SHP77 (cell line): ENCODE data around the gene MPP2.

Source experiments
- DNase-seq, 2 experiments: peaks; one replicate each; lab custom pipeline; 2025; lab: John Stamatoyannopoulos, UW

The MPP2 gene, protein sequence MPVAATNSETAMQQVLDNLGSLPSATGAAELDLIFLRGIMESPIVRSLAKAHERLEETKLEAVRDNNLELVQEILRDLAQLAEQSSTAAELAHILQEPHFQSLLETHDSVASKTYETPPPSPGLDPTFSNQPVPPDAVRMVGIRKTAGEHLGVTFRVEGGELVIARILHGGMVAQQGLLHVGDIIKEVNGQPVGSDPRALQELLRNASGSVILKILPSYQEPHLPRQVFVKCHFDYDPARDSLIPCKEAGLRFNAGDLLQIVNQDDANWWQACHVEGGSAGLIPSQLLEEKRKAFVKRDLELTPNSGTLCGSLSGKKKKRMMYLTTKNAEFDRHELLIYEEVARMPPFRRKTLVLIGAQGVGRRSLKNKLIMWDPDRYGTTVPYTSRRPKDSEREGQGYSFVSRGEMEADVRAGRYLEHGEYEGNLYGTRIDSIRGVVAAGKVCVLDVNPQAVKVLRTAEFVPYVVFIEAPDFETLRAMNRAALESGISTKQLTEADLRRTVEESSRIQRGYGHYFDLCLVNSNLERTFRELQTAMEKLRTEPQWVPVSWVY

DNA sequence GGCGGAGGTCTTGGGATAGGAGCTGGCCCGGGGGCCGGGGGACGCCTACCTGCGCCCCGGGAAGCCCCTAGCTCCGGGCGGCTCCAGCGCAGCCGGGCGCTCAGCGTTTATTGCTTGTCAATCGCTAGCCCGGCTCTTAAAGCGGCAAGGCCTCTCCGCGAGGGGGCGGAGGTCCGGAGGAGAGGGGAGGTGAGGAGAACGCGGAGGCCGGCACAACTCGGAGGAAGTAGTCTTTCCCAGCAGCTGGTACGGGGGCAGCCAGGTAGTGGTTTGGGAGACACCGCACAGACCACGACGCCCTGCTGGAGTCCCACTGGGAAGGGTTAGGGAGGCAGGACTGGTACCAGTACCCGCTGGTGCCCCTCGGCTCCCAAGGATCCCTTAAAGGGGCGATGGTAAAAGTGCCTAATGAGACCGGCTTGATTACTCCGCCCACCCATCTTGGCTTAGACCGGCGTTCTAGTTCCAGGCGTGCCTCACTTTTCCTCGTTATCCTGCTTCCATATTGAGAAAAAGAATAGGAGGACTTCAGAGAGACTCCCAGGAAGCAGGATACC is at the start of gene MPP2:
Gene MPP2, minus strand, starts transcription at position 112 of the 557 bp plus-strand sequence. CDS start 3,076 bp downstream, outside the sequence.
- DNase-seq: peak; percentile 88 to 90

DNA sequence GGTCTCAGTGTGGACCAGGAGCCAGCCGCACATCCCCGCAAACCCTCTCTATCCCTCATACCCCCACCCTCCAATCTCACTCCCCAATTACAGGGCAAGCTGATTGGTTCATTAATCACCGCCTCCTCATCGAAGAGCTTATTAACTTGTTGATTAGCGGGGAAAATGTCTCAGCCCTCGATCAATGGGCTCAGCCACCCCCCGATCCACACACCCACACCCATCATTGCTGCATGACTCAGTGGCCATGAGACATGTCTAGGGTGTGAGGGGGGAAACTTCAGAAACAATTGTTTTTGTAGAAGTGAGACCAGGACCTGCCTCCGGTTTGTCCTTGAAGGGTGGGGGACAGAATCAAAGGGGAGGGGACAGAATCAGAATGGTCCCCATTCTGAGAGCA is 48.9 kb upstream of the MPP2 start:
- no peak for DNase-seq

DNA sequence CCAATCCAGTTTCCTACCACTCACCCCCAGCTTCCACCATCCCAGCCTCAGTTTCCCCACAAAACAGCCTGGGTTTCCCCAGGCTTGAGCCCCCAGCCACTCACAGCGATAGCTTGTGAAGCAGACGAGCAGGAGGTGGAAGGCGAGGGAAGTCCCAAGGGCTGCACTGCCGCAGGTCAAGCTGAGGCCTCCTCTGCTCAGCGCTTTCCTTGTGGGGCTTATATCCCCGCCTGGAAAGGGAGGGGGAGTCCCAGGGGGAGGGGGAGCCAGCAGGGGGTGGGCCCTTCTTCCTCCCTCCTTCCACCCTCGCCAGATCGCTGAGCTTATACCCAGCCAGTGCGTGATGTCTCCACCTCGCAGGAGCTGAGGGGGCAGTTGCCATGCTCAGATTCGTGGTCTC is 46.4 kb upstream of the MPP2 start, which contains the start of gene PYY:
Gene PYY, minus strand, starts transcription at position 195 of the 400 bp plus-strand sequence. CDS start 457 bp downstream, outside the sequence.
- DNase-seq: no peak

DNA sequence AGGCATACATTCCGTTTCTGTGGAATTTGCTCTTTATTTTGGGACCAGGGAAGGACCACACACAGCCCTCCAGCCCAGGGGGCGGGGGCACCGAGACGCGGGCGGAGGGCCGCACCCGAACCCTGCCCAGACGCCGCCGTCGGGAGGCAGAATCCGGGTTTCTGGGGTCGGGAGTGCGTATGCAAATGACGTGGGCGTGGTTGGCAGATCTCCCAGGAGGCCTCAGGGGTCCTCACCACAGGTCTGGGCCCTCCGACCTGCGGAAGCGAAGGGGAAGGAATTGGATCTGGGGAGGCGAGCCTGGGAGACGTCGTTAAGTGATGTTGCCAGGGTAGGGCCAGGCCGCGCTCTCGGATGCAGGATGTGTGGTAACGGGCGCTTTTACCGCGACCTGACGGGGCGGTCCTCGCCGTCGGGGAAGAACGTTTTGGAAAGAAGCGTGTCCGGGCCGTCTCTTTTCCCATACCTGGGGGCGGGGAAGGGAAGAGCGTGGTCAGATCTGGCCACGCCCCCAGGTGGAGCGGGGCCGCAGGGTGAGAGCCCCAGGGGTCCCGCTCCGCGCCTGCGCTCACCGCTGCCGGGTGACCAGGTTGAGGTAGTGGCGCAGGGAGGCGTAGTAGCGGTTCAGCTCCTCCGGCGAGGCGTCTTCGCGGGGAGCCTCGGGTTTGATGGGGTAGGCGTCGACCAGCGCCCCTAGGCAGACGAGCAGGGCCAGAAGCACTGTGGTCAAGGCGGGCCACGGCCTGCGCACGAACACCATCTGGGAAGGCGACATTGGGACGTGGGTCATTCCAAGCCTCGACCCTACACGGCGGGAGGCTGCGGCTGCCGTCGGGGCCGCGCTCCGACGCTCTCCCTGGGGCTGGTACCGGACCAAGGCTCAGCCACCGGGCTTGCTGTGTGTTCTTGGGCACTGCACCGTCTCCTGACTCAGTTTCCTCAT is 45.7 kb upstream of the MPP2 start:
- DNase-seq: no peak

DNA sequence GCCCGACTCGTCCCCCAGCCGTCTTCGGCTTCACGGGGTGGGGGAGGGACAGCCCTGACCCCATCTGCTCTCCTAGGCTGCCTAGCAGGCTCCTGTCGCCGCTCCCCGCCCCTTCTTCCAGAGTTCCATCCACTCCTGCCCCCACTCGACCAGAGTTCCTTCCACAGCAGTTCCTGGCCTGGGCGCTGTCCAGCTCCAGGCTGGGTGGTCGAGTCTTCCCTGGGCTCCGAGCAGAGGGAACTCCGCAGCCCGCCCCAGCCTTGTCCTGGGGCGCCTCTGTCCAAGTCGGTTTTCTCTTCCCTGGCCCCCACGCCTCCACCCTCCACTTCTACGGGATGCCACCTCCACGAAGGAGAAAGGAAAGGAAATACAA is 45.0 kb upstream of the MPP2 start:
- no peak for DNase-seq

DNA sequence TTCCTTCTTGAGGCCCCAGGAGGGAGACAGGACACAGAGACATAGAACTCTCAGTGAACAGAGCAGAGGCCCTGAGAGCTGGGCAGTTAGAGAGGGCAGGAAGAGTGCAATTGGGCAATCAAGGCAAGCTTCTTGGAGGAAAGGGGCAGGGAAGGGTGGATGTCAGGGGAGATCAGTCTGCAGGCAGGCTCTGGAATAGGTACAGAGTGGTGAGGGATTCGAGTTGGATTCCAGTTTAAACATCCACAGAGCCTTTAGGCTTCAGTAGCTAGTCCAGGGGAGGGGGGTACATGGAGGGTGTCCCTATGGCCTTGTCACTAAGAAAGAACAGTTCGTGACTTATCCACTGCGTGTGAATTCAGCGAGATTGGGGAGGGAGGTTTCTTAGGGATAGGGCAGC is 44.4 kb upstream of the MPP2 start:
- no peak for DNase-seq

DNA sequence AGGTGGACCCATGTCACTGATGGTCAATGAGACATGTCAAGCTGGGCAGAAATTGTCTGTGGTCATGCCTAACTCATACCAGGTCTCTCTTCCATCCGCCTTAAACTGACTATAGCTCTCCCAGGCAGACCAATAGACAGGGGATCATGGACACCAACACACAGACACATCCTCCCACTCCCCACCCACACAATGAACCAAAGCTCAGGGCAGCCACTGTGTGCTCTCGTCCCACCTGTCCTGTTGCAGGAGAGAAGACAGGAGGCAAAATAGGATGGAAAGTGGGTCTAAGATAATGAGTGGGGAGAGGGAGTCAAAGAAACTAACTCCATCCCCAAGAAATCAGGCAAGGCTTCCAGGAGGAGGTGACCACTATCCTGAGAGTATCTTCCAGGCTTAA is 43.2 kb upstream of the MPP2 start:
- no peak for DNase-seq

DNA sequence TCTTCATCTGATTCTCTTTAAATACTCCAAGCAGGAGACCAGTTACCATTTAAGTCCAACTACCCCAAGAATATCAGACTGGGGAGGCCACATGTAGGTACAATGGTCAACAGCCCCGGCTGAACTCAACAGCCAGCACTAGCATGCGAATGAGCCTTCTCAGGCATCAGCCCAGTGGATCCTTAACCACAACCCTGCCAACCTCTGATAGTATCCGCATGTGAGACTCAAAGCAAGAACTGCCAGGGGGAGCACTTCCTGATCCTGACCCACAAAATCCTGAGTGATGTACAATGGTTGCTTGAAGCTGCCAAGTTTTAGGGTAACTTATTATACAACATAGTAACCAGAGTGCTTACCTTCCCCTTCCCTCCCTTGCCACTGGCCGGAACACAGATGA is 42.4 kb upstream of the MPP2 start:
- no peak for DNase-seq

DNA sequence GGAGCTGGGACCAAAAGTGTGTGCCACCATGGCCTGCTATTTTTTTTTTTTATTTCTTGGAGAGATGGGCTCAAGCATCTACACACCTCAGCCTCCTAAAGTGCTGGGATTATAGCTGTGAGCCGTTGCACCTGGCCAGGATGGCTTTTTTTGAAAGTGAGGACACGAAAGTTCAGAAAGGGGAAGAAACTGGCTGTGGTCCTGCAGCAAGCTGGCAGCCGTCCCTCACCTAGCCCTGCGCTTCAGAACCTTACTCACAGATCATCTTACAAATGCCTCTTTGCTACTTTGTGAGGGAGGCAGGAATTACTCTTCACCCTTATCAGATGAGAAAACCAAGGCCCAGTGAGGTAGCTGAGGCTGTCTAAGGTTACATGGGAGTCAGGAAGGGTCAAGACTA is 39.4 kb upstream of the MPP2 start:
- no peak for DNase-seq

DNA sequence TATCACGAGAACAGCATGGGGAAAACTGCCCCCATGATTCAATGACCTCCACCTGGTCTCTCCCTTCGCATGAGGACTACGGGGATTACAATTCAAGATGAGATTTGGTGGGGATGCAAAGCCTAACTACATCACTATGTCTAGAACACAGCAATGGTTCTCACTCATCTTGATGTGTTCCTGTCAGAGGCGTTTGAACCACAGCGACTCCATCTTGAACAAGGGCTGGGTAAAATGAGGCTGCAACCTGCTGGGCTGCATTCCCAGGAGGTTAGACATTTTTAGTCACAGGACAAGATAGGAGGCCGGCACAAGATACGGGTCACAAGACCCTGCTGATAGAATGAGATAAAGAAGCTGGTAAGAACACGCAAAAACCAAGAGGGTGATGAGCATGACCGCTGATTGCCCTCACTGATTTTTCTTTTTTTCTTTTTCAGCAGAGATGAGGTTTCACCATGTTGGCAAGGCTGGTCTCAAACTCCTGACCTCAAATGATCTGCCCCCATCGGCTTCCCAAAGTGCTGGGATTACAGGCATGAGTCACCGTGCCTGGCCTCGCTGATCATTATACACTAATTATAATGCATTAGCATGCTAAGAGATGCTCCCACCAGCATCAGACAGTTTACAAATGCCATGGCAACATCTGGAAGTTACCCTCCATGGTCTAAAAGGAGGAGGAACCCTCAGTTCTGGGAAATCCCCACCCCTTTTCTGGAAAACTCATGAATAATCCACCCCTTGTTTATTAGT is 37.9 kb upstream of the MPP2 start:
- DNase-seq: no peak

DNA sequence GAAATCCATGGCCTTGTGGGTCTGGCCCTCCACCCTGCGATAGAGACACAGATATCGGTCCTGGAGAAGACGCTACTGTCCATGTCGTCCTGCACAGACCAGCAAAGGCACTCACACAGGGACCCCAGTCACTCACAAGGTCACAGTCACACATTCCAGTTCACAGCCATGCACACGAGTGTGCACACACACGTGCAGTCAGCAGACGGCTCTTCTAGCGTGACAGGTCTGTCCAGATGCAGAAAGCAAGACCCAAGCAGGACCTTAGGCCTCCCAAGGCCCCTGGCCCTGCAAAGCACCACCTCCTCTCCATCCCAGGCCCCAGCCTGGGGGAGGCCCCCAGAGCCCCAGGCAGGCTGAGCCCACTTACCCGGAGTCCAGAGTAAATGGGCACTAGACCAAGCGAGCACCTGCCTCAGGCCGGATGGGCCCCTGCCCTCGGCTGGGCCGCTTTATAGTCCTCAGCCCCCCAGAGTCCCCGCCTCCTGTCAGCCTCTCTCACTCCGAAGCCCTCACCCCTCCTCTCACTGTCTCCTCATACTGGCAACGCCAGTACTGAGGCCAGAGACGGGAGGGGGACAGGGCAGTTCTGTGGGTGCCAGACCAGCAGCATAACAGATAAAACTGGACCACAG is 34.8 kb upstream of the MPP2 start, which contains the start of gene PPY:
Gene PPY, minus strand, starts transcription at position 426 of the 635 bp plus-strand sequence. CDS start 822 bp downstream, outside the sequence.
- DNase-seq: no peak

DNA sequence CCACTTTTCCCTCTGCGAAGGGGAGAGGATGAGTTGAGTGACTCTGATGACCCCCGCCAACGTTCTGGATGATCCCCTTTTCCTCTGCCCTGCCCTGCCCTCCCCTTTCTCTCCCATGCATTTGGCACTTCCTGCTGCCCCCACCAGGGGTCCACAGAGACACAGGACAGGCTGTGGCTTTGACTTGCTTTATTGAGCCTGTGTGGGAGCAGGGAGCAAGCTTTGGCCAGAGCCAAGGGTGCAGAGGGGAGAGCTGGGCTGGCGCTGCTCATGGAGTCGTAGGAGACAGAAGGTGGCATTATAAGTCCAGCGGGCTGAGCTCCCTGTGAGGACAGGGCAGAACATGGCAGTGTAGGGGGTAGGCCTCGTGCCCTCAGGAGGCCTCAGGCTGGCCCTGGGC is 33.3 kb upstream of the MPP2 start:
- peak; percentile 53 to 59 for DNase-seq

DNA sequence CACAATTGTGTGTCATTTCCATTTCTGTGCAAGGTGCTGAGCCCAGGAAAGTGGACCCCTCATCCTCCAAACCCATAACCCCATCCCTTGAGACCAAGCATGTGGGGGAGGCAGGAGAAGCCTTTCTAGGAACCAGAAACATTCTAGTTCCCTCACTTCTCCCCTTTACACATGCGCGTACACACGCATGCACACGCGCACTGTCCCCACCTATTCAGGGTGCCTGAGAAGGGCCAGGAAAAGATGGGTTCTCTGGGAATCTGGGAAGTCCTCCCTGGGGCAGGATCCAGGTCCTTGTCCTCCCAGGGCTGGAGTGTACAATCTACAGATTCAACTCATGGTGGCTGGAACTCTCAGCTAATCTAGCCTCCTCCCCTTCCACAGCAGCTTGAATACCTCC is 32.5 kb upstream of the MPP2 start:
- no peak for DNase-seq

DNA sequence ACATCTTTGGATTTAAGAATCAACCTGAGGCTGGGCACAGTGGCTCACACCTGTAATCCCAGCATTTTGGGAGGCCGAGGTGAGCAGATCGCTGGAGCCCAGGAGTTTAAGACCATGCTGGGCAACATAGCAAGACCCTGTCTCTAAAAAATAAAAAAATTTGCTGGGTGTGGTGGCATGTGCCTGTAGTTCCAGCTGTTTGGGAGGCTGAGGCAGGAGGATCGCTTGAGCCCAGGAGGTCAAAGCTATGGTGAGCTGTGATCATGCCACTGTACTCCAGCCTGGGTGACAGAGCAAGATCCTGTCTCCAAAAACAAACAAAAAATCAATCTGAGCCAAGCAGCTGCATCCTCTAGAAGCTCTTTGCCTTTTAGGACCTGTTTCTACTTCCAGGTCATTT is 32.1 kb upstream of the MPP2 start:
- peak in 1 of 2 experiments; percentile 3 for DNase-seq

DNA sequence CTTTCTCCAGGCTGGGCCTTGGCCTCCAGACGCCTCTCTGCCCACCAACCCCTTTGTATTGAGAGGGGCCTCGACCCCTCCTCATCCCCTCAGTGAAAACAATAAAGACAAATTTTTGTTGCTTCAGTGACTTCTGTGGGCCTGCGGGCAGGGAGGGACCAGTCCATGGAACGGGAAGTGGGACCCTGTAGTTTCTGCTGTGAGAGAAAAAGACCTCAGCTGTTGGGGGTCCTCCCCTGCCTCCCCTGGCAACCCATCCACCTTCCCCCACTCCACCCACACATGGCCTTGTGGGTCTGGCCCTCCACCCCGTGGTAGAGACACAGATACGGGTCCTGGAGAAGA is 31.5 kb upstream of the MPP2 start:
- DNase-seq: no peak

DNA sequence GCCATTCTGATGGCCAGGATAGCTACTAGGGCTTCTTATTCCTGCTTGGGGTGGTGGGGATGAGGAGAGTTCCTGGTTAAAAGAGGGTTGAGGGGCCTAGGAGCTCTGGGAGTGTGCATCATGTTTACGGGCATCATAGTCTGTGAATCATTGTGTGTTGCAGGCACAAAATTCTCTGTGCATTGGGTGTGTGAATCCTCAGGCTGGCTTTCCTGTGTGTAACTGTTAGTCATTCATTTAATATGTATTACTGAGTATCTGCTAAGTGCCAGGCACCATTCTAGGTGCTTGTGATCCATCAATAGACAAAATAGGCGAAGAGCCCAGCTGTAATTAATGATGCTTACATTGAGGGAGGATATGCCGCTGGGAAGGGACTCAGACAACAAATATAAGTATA is 29.1 kb upstream of the MPP2 start:
- DNase-seq: no peak

DNA sequence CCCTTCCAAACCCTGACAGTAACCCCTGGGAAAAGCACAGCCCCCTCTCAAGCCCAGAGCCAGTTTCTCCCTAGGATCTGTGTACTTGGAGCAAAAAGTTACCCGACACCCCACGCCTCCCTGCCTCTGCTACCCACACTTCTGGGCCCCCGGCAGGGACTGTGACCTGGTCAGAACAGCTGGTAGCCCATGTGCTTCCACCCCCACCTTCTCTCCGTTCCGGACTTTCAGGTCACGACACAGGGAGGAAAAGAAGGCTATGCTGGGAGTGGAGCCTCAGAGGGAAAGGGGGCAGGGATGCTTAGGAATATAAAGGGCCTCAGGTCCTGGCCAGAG is 28.6 kb upstream of the MPP2 start:
- DNase-seq: no peak

DNA sequence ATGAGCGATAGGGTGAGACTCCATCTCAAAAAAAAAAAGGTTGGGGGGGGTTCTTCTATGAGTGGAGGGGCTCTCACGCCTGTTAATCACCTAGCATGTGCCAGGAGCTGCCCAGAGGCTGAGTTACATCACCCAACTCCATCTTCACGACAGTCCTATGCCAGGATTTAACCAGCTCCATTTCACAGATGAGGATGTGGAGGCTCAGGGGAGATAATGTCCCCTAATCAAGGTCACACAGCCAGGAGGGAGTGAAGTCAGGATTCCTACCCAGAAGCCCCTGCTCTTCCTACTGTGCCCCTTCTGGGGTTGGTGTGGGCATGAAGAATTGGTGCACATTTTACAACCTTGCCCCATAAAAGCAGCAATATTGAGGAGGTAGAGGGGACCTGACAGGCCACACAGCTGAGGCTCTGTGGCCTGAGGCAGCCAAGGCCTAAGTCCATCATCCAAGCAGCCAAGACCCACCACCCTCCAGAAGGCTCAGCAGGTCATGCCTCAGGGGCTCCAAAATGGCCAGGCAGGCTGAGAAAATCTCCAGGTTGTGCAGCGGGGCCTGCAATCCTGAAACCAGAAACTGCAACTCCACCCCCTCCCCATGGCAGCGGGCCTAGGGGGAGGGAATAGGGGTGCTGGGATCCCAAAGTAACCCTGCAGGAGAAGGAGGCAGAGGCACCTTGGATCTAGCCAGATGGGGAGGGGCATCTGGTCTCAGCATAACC is 28.0 kb upstream of the MPP2 start:
- no peak for DNase-seq

DNA sequence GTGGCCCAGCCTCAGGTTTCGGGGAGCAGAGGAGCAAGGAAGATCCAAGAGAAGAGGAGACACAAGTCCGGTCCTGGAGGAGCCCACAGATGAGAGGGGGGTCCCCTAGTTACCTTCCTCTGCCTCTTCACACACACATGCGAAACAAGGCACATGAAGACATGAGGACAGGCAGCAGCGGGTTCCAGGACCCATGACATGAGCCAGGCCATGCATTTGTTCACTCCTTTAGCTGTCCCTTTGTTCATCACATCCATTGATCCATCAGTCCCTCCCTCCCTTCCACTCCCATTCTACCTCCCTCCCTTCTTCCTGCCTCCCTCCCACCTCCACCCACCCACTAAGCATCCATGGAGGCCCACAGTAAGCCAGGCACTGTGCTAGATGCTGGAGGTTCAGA is 25.6 kb upstream of the MPP2 start:
- DNase-seq: no peak

DNA sequence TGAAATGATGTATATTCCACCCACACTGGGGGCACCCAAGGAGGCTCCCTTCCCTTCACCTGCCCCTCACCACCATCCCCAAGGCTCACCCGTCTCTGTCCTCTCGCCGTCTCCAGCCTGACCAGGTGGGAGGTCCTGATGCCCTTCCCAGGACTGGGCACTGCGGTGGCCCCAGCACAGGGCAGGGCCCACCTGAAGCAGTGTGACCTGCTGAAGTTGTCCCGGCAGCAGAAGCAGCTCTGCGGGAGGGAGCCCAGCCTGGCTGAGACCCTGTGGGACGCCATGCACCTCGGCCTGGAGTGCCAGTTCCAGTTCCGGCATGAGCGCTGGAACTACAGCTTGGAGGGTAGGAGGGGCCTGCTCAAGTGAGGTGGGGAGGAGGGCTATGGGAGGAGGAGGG is 25.0 kb upstream of the MPP2 start:
- DNase-seq: no peak
